Measurements from ENCODE around the gene ZNF710.
A peak's percentile ranks its signal among the peaks of the same experiment; 100 is the strongest.
"Not testable (repeated sequence)": the region's sequence is repeated elsewhere in the genome, so short reads cannot be mapped to it uniquely, and the experiment has no call there.

The ZNF710 gene

GRCh38 chr15:90001062-90001682 lies at the start of gene ZNF710:
Gene ZNF710, plus strand, starts transcription at chr15:90001324. Its CDS starts 65,814 bp downstream, at chr15:90067138.
- DNase-seq (ENCODE audit: low read depth), result no peak

- DNase-seq (ENCODE audit: low read depth), result no peak
Measured at GRCh38 chr15:89954541-89954940, 46.6 kb upstream of the ZNF710 start.

GRCh38 chr15:89955449-89955998 lies 45.6 kb upstream of the ZNF710 start:
- not testable (repeated sequence) for DNase-seq (ENCODE audit: low read depth)

- DNase-seq (ENCODE audit: low read depth), result no peak
Measured at GRCh38 chr15:89958107-89958805, 42.9 kb upstream of the ZNF710 start.

GRCh38 chr15:89963301-89964231 lies 37.6 kb upstream of the ZNF710 start:
- DNase-seq (ENCODE audit: low read depth), result no peak

GRCh38 chr15:89964232-89964954 lies 36.7 kb upstream of the ZNF710 start:
- no peak for DNase-seq (ENCODE audit: low read depth)

- DNase-seq (ENCODE audit: low read depth), result no peak
Measured at GRCh38 chr15:89967881-89968280, 33.2 kb upstream of the ZNF710 start.

GRCh38 chr15:89971592-89971997 lies 29.5 kb upstream of the ZNF710 start:
- DNase-seq (ENCODE audit: low read depth), result peak; percentile 8

- DNase-seq (ENCODE audit: low read depth), result no peak
Measured at GRCh38 chr15:89972085-89972484, 29.0 kb upstream of the ZNF710 start.

- DNase-seq (ENCODE audit: low read depth), result no peak
Measured at GRCh38 chr15:89975482-89976245, 25.5 kb upstream of the ZNF710 start.

- no peak for DNase-seq (ENCODE audit: low read depth)
Measured at GRCh38 chr15:89976246-89976600, 24.9 kb upstream of the ZNF710 start.

GRCh38 chr15:89977836-89978235 lies 23.3 kb upstream of the ZNF710 start:
- not testable (repeated sequence) for DNase-seq (ENCODE audit: low read depth)

GRCh38 chr15:89978914-89979313 lies 22.2 kb upstream of the ZNF710 start:
- DNase-seq (ENCODE audit: low read depth), result no peak

GRCh38 chr15:89980896-89981295 lies 20.2 kb upstream of the ZNF710 start:
- DNase-seq (ENCODE audit: low read depth), result no peak

- DNase-seq (ENCODE audit: low read depth), result no peak
Measured at GRCh38 chr15:89982315-89983055, 18.6 kb upstream of the ZNF710 start.

- DNase-seq (ENCODE audit: low read depth), result no peak
Measured at GRCh38 chr15:89984001-89984400, 17.1 kb upstream of the ZNF710 start.

GRCh38 chr15:89984421-89985010 lies 16.6 kb upstream of the ZNF710 start:
- no peak for DNase-seq (ENCODE audit: low read depth)

- no peak for DNase-seq (ENCODE audit: low read depth)
Measured at GRCh38 chr15:89985111-89985510, 16.0 kb upstream of the ZNF710 start.

GRCh38 chr15:89991312-89991711 lies 9.8 kb upstream of the ZNF710 start:
- DNase-seq (ENCODE audit: low read depth), result no peak

GRCh38 chr15:89993349-89993748 lies 7.8 kb upstream of the ZNF710 start:
- DNase-seq (ENCODE audit: low read depth), result no peak
